B cell (primary cell): ENCODE data around the gene RNF212B. TPM values are rescaled to one million over a fixed set of nuclear protein-coding genes. Genes with fewer than 3 reads are reported as not detected.
"Not testable (repeated sequence)": the region's sequence is repeated elsewhere in the genome, so short reads cannot be mapped to it uniquely, and the experiment has no call there.

Experiments
- ATAC-seq: fragments of 200-7000 bp; cut with Tn5 transposase; one replicate; pipeline ENCODE4 v1.10.0; 2021; ENCODE audit warnings: low read depth, mild to moderate bottlenecking, moderate number of reproducible peaks, moderate library complexity
- CTCF ChIA-PET: fragments of 350-600 bp; sonication (Branson Sonifier 250); formaldehyde crosslinking; loops from one replicate; lab custom pipeline; 2021; ENCODE audit warnings: antibody characterized with exemption, inconsistent platforms; lab: Charles Lee
- POLR2A ChIA-PET: fragments of 350-600 bp; sonication (Branson Sonifier 250); formaldehyde crosslinking; loops from one replicate; lab custom pipeline; 2021; ENCODE audit warnings: antibody characterized with exemption; lab: Charles Lee
- DNase-seq: peaks from one replicate; pipeline ENCODE4 v3.0.0; 2013
- H2AFZ ChIP-seq: 2 replicates; pipeline ENCODE4 v1.6.1; 2012; ENCODE audit warnings: mild to moderate bottlenecking, low read depth, low read length; ENCODE audit not compliant: insufficient read depth, poor library complexity, severe bottlenecking
- H3K27ac ChIP-seq, 2 donors: 1 replicate in 1 of 2; 2 replicates in 1 of 2; pipeline ENCODE4 v1.5.1; 2012 to 2013; ENCODE audit warnings: low read length in 2 of 2, mild to moderate bottlenecking in 2 of 2, moderate library complexity in 1 of 2
- H3K27me3 ChIP-seq, 4 experiments: fragments of 200-600 bp in 1 of 4; sonication (generic) in 1 of 4; replicated peaks in 1 of 4; 1 replicate in 2 of 4; 2 replicates in 2 of 4; pipeline versions ENCODE4 v1.6.1 to v1.7.0; 2013 to 2016; ENCODE audit warnings: low read length in 3 of 4, mild to moderate bottlenecking in 2 of 4, mixed read lengths in 1 of 4, moderate library complexity in 1 of 4; ENCODE audit not compliant: insufficient read depth in 4 of 4, control insufficient read depth in 3 of 4; ENCODE audit errors: control extremely low read depth in 1 of 4
- H3K36me3 ChIP-seq, 2 experiments: replicated peaks in 1 of 2; 1 replicate in 1 of 2; 2 replicates in 1 of 2; pipeline versions ENCODE4 v1.6.1 to v1.7.1; 2013; ENCODE audit warnings: low read length in 1 of 2; ENCODE audit not compliant: insufficient read depth in 2 of 2, control insufficient read depth in 1 of 2; ENCODE audit errors: control extremely low read depth in 1 of 2, extremely low read depth in 1 of 2
- H3K4me1 ChIP-seq, 2 donors: fragments of 200-600 bp in 1 of 2; sonication (generic) in 1 of 2; 1 replicate in 1 of 2; 2 replicates in 1 of 2; pipeline versions ENCODE4 v1.5.1 to v1.6.1; 2013 to 2017; ENCODE audit warnings: low read length in 2 of 2; ENCODE audit not compliant: control insufficient read depth in 2 of 2, insufficient read depth in 2 of 2
- H3K4me2 ChIP-seq: replicated peaks from 2 replicates; pipeline ENCODE3; 2012; ENCODE audit warnings: mild to moderate bottlenecking, low read depth, low read length; ENCODE audit not compliant: poor library complexity, severe bottlenecking
- H3K4me3 ChIP-seq, 5 experiments: fragments of 200-600 bp in 1 of 5; sonication (generic) in 1 of 5; 1 replicate in 3 of 5; 2 replicates in 2 of 5; pipeline versions ENCODE4 v1.5.1 to v1.7.0; 2011 to 2016; ENCODE audit warnings: low read length in 4 of 5, mild to moderate bottlenecking in 4 of 5, low read depth in 2 of 5, control low read depth in 1 of 5, moderate library complexity in 1 of 5; ENCODE audit not compliant: insufficient read depth in 1 of 5; ENCODE audit errors: control extremely low read depth in 1 of 5, extremely low read depth in 1 of 5
- H3K79me2 ChIP-seq: fragments of 200-600 bp; sonication (generic); one replicate; pipeline ENCODE4 v1.6.0; 2016; ENCODE audit warnings: low read length; ENCODE audit not compliant: control insufficient read depth, insufficient read depth
- H3K9ac ChIP-seq: fragments of 200-600 bp; sonication (generic); 2 replicates; pipeline ENCODE4 v1.6.1; 2017; ENCODE audit warnings: mild to moderate bottlenecking, low read length, moderate library complexity
- H3K9me3 ChIP-seq, 3 donors: one replicate each; pipeline versions ENCODE4 v1.6.1 to v1.7.1; 2013; ENCODE audit warnings: low read length in 2 of 3; ENCODE audit not compliant: control insufficient read depth in 2 of 3, insufficient read depth in 1 of 3; ENCODE audit errors: control extremely low read depth in 1 of 3
- H4K20me1 ChIP-seq: 2 replicates; pipeline ENCODE4 v1.6.0; 2012; ENCODE audit warnings: mild to moderate bottlenecking, low read length; ENCODE audit not compliant: insufficient read depth, control insufficient read depth, poor library complexity, severe bottlenecking
- H3K27ac Mint-ChIP-seq: one replicate; pipeline ENCODE4 v1.8.0; 2021; ENCODE audit warnings: mixed read lengths
- H3K27me3 Mint-ChIP-seq: one replicate; pipeline ENCODE4 v1.8.0; 2021; ENCODE audit warnings: mixed read lengths
- H3K4me1 Mint-ChIP-seq: one replicate; pipeline ENCODE4 v1.8.0; 2021; ENCODE audit warnings: mixed read lengths
- H3K4me3 Mint-ChIP-seq: one replicate; pipeline ENCODE4 v1.8.0; 2021; ENCODE audit warnings: mixed read lengths
- H3K9me3 Mint-ChIP-seq: one replicate; pipeline ENCODE4 v1.8.0; 2022; ENCODE audit warnings: mixed read lengths; ENCODE audit not compliant: insufficient read depth
- CTCF ChIP-seq: fragments of 200-600 bp; IDR thresholded peaks from one replicate; pipeline ENCODE4 v1.8.0; 2022; ENCODE audit warnings: antibody characterized with exemption, mild to moderate bottlenecking
- EZH2 ChIP-seq: IDR thresholded peaks from 2 replicates; pipeline ENCODE4 v1.6.1; 2012; ENCODE audit warnings: borderline replicate concordance, low read depth, mild to moderate bottlenecking, moderate library complexity, low read length; ENCODE audit not compliant: insufficient read depth, poor library complexity, severe bottlenecking
- WGBS: methylation state at CpG from one replicate; pipeline ENCODE4 v1.1.5; 2013; ENCODE audit warnings: missing lambda C conversion rate; ENCODE audit not compliant: insufficient coverage; 5-methylcytosine and 5-hydroxymethylcytosine counted together
- intact Hi-C: fragments of 100-400 bp; cut with micrococcal nuclease; formaldehyde crosslinking; loops from one replicate; pipeline ENCODE4 v1.10.0; 2022
- polyA plus RNA-seq: library from polyadenylated mRNA; depleted of rRNA; stranded (reverse); fragments of >200 nt; gene quantifications from 2 replicates; pipeline ENCODE4 v1.2.3, GENCODE V29; 2012
- total RNA-seq, 2 donors: library from RNA; stranded (reverse); fragments of 120-200 nt in 1 of 2; gene quantifications; 1 replicate in 1 of 2; 2 replicates in 1 of 2; pipeline versions ENCODE4 v1.2.3 to v1.2.4, GENCODE V29; 2013 to 2022

The RNF212B gene
- total and polyA plus RNA-seq, 2 donors (not counting 1 experiment from before 2014, with no cell fraction given) = not detected

- intact Hi-C loops = no loop called here
- Histone ChIP-seq H3K4me1 (no peaks in the 10 kb centered on the region), H3K9me3 (no peaks in the 10 kb centered on the region), H3K9ac (no peak overlapping the region), H4K20me1 (no peaks in the 10 kb centered on the region), H3K27me3 (no peaks in the 10 kb centered on the region), H3K36me3 (no peaks in the 10 kb centered on the region), H2AFZ (no peak overlapping the region), H3K27ac (no peak overlapping the region), H3K4me3 (no peak overlapping the region), H3K79me2 (no peaks in the 10 kb centered on the region), H3K4me2 (no peak overlapping the region)
- CTCF ChIA-PET = no interaction called here
- WGBS = 90% methylated on average over 6 of the region's 7 CpGs
- Mint-ChIP-seq H3K27me3 (peaks cover 9% of the 10 kb centered on the region), H3K4me3 (no peak overlapping the region), H3K9me3 (no peaks in the 10 kb centered on the region), H3K4me1 (no peaks in the 10 kb centered on the region), H3K27ac (no peak overlapping the region)
- TF ChIP-seq EZH2 = no peak
- no peak for TF ChIP-seq CTCF
- DNase-seq (no peak), ATAC-seq (no peak)
- POLR2A ChIA-PET = no interaction called here
Measured at GRCh38 chr14:23195552-23196101, 42.1 kb upstream of the RNF212B start.

DNA sequence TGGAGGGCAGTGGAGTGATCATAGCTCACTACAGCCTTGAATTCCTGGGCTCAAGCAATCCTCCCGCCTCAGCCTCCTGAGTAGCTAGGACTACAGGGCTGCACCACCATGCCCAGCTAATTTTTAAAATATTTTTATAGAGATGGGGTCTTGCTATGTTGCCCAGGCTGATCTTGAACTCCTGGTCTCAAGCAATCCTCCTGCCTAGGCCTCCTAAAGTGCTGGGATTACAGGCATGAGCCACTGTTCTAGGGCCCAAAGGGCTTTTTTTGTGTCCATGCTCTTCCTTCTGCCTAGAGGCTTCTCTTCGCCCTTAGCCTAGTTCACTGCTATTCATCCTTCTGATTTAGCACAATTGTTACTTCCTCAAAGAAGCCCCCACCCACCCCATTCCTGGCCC lies 41.2 kb upstream of the RNF212B start:
- H2AFZ ChIP-seq, H3K9me3 ChIP-seq, H4K20me1 ChIP-seq, ATAC-seq, H3K9ac ChIP-seq, POLR2A ChIA-PET, H3K4me3 ChIP-seq, H3K4me1 Mint-ChIP-seq, intact Hi-C loops, H3K36me3 ChIP-seq, H3K27ac Mint-ChIP-seq, H3K27ac ChIP-seq, H3K27me3 ChIP-seq, CTCF ChIA-PET, H3K79me2 ChIP-seq, H3K4me3 Mint-ChIP-seq, H3K4me2 ChIP-seq, H3K9me3 Mint-ChIP-seq, DNase-seq, H3K27me3 Mint-ChIP-seq, H3K4me1 ChIP-seq: not testable (repeated sequence)
- no CpG with 5 or more reads among the region's 2 CpGs for WGBS

DNA sequence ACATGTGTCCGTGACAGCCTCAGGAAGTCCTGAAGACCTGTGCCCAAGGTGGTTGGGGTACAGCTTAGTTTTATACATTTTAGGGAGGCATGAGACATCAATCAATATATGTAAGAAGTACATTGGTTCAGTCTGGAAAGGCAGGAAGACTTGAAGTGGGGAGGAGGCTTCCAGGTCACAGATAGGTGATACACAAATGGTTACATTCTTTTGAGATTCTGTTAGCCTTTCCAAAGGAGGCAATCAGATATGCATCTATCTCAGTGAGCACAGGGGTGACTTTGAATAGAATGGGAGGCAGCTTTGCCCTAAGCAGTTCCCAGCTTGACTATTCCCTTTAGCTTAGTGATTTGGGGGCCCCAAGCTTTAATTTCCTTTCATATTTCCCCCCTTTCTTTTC lies 38.6 kb upstream of the RNF212B start:
- POLR2A ChIA-PET, H3K27me3 Mint-ChIP-seq: not testable (repeated sequence)
- CTCF ChIA-PET = interaction anchor here (0.8 kb wide), 1 partner anchor 9 kb away, joined by 4 read pairs; no protein-coding TSS in a partner anchor

More for the DNA sequence above, 38.6 kb upstream of the RNF212B start:
- H4K20me1 ChIP-seq, H3K4me3 ChIP-seq, DNase-seq, H3K4me1 Mint-ChIP-seq, H3K9me3 Mint-ChIP-seq, ATAC-seq, H3K4me2 ChIP-seq, H3K79me2 ChIP-seq, H3K9ac ChIP-seq, H3K27ac Mint-ChIP-seq, H3K4me1 ChIP-seq, H3K36me3 ChIP-seq, H3K27ac ChIP-seq, H3K9me3 ChIP-seq, H3K4me3 Mint-ChIP-seq, H2AFZ ChIP-seq, H3K27me3 ChIP-seq, intact Hi-C loops: not testable (repeated sequence)
- 93% methylated on average over 1 of the region's 1 CpG for WGBS
